Left ventricle myocardium superior (tissue), 1 donor: Measurements from ENCODE around the gene RIOX2. TPM values are rescaled to one million over a fixed set of nuclear protein-coding genes. Genes with fewer than 3 reads are reported as not detected.
"Not testable (repeated sequence)": the region's sequence is repeated elsewhere in the genome, so short reads cannot be mapped to it uniquely, and the experiment has no call there.

Experiments
- ATAC-seq: fragments of 200-7000 bp; cut with Tn5 transposase; one replicate; pipeline ENCODE4 v1.9.1; 2020; ENCODE audit warnings: mild to moderate bottlenecking, moderate library complexity
- DNase-seq: peaks from one replicate; pipeline ENCODE4 v3.0.0-alpha.2; 2020
- intact Hi-C: fragments of 100-400 bp; cut with micrococcal nuclease; formaldehyde crosslinking; loops from one replicate; pipeline ENCODE4 v1.11.0; 2022
- long read RNA-seq: library from polyadenylated mRNA; unstranded; transcript quantifications from one replicate; pipeline ENCODE4 v2.0.0, GENCODE V29; 2021
- total RNA-seq: library from RNA; stranded (reverse); fragmentation: NEBNext Ultra II Directional; extraction: Animal tissue kit (Norgen Biotek cat#: 25700); gene quantifications from one replicate; pipeline ENCODE4 v1.2.1, GENCODE V29; 2021
- donor health status: DM: no; HTN: yes; CAD: no; lungs with severe emphysema.

The RIOX2 gene
- 11.1 TPM for total RNA-seq
- long read RNA-seq, transcript RIOX2-203 (10 exons, 2,341 nt), result major isoform, 19 of 32 reads
- long read RNA-seq, partial matches to known transcripts, result 1 of 32 reads
- long read RNA-seq, other reads (novel, unspliced or antisense), result 12 of 32 reads

GRCh38 chr3:97971679-97972567 lies at the start of gene RIOX2:
Gene RIOX2 (minus strand): TSS chr3:97972431. CDS start chr3:97967593, 4,838 bp downstream.
- intact Hi-C loops, result no loop called here
- ATAC-seq (peak; percentile 99), DNase-seq (peak; percentile 87)

- intact Hi-C loops, result no loop called here
- DNase-seq, result no peak
- peak; percentile 31 for ATAC-seq
Measured at GRCh38 chr3:98020412-98020811, 48.2 kb upstream of the RIOX2 start.

- ATAC-seq (no peak), DNase-seq (no peak)
- intact Hi-C loops, result no loop called here
Measured at GRCh38 chr3:98018301-98018700, 46.1 kb upstream of the RIOX2 start.

- intact Hi-C loops, result no loop called here
- ATAC-seq (no peak), DNase-seq (no peak)
Measured at GRCh38 chr3:98014268-98014585, 42.0 kb upstream of the RIOX2 start.

GRCh38 chr3:98013411-98014267 lies 41.4 kb upstream of the RIOX2 start:
- ATAC-seq (peak; percentile 33), DNase-seq (no peak)
- intact Hi-C loops, result no loop called here

- ATAC-seq (peak; percentile 69), DNase-seq (no peak)
- intact Hi-C loops, result no loop called here
Measured at GRCh38 chr3:98012979-98013378, 40.7 kb upstream of the RIOX2 start.

- DNase-seq, ATAC-seq, intact Hi-C loops: not testable (repeated sequence)
Measured at GRCh38 chr3:98010883-98011449, 38.7 kb upstream of the RIOX2 start.

GRCh38 chr3:98010194-98010882 lies 38.1 kb upstream of the RIOX2 start:
- intact Hi-C loops, result no loop called here
- ATAC-seq (no peak), DNase-seq (no peak)

GRCh38 chr3:98008855-98009254 lies 36.6 kb upstream of the RIOX2 start:
- ATAC-seq, result no peak
- no peak for DNase-seq
- intact Hi-C loops, result no loop called here

- ATAC-seq (no peak), DNase-seq (no peak)
- intact Hi-C loops, result no loop called here
Measured at GRCh38 chr3:98005438-98005837, 33.2 kb upstream of the RIOX2 start.

- DNase-seq (no peak), ATAC-seq (no peak)
- intact Hi-C loops, result no loop called here
Measured at GRCh38 chr3:98004721-98005120, 32.5 kb upstream of the RIOX2 start.

GRCh38 chr3:98003306-98003969 lies 31.2 kb upstream of the RIOX2 start:
- ATAC-seq (no peak), DNase-seq (no peak)
- intact Hi-C loops, result no loop called here

GRCh38 chr3:98002717-98003116 lies 30.5 kb upstream of the RIOX2 start:
- DNase-seq (no peak), ATAC-seq (no peak)
- intact Hi-C loops, result no loop called here

GRCh38 chr3:97999994-98000393 lies 27.8 kb upstream of the RIOX2 start:
- DNase-seq, result no peak
- intact Hi-C loops, result no loop called here
- ATAC-seq, result no peak

- intact Hi-C loops, result no loop called here
- no peak for ATAC-seq
Measured at GRCh38 chr3:97999103-97999502, 26.9 kb upstream of the RIOX2 start.

GRCh38 chr3:97996988-97997387 lies 24.8 kb upstream of the RIOX2 start:
- DNase-seq (no peak), ATAC-seq (no peak)
- intact Hi-C loops, result no loop called here

More at GRCh38 chr3:97999103-97999502, 26.9 kb upstream of the RIOX2 start:
- no peak for DNase-seq

- intact Hi-C loops, result no loop called here
- no peak for DNase-seq
- no peak for ATAC-seq
Measured at GRCh38 chr3:97994328-97994945, 22.2 kb upstream of the RIOX2 start.

- ATAC-seq (no peak), DNase-seq (no peak)
- intact Hi-C loops, result no loop called here
Measured at GRCh38 chr3:97993526-97993925, 21.3 kb upstream of the RIOX2 start.
